K562 (cell line): ENCODE data around the gene ARF1. TPM values are rescaled to one million over a fixed set of nuclear protein-coding genes. Genes with fewer than 3 reads are reported as not detected.

Experiments used
- ATF7 ChIP-seq: fragments of 450-650 bp; IDR thresholded peaks from 2 replicates; pipeline ENCODE4 v1.7.1; 2014; ENCODE audit warnings: mild to moderate bottlenecking, moderate library complexity
- DDX20 ChIP-seq: fragments of 450-650 bp; IDR thresholded peaks from 2 replicates; pipeline ENCODE4 v1.6.1; 2016; ENCODE audit warnings: missing genetic modification characterization, low read depth, mild to moderate bottlenecking, missing compliant biosample characterization, moderate library complexity
- DMBX1 ChIP-seq: fragments of 250-450 bp; sonication (Bioruptor Pico); IDR thresholded peaks from 2 replicates; pipeline ENCODE4 v1.8.0; 2022; ENCODE audit warnings: inconsistent platforms, mild to moderate bottlenecking, moderate library complexity, borderline replicate concordance
- ELF1 ChIP-seq: fragments of 200-800 bp; sonication (Bioruptor generic); IDR thresholded peaks from 2 replicates; pipeline ENCODE4 v1.6.1; 2016; ENCODE audit warnings: missing genetic modification characterization, missing compliant biosample characterization
- FOXK2 ChIP-seq, 2 experiments: fragments of 450-650 bp; IDR thresholded peaks in 1 of 2; conservative IDR thresholded peaks in 1 of 2; 2 replicates each; pipeline ENCODE4 v1.6.1; 2016; ENCODE audit warnings: low read depth in 2 of 2, mild to moderate bottlenecking in 1 of 2
- HINFP ChIP-seq: fragments of 450-650 bp; conservative IDR thresholded peaks from 2 replicates; pipeline ENCODE4 v1.6.1; 2016; ENCODE audit warnings: missing genetic modification characterization, low read depth, mild to moderate bottlenecking, control low read depth, missing compliant biosample characterization
- KDM5B ChIP-seq: fragments of 200-600 bp; sonication (generic); IDR thresholded peaks from 2 replicates; pipeline ENCODE4 v1.6.1; 2012; ENCODE audit warnings: low read depth, mild to moderate bottlenecking, moderate library complexity, low read length, control low read depth, inconsistent platforms; ENCODE audit not compliant: insufficient replicate concordance
- MCM2 ChIP-seq: fragments of 450-650 bp; IDR thresholded peaks from 2 replicates; pipeline ENCODE4 v1.6.1; 2017; ENCODE audit warnings: low read depth, mild to moderate bottlenecking
- MCM3 ChIP-seq: fragments of 450-650 bp; IDR thresholded peaks from 2 replicates; pipeline ENCODE4 v1.6.1; 2016
- NR2C1 ChIP-seq, 2 experiments: fragments of 450-650 bp; IDR thresholded peaks; 2 replicates each; pipeline ENCODE4 v1.6.1; 2017; ENCODE audit warnings: mild to moderate bottlenecking in 2 of 2, antibody characterized with exemption in 1 of 2, inconsistent platforms in 1 of 2, missing compliant biosample characterization in 1 of 2, missing genetic modification characterization in 1 of 2
- PTTG1 ChIP-seq: fragments of 450-650 bp; IDR thresholded peaks from 2 replicates; pipeline ENCODE4 v1.6.1; 2016; ENCODE audit warnings: low read depth, mild to moderate bottlenecking, missing genetic modification characterization, missing compliant biosample characterization
- U2AF2 ChIP-seq: fragments of 200-400 bp; formaldehyde crosslinking; optimal IDR thresholded peaks from 2 replicates; pipeline ENCODE3; 2017; ENCODE audit warnings: low read depth, mild to moderate bottlenecking, low read length
- ZNF175 ChIP-seq: fragments of 200-800 bp; sonication (Bioruptor generic); IDR thresholded peaks from 2 replicates; pipeline ENCODE4 v1.6.1; 2016; ENCODE audit warnings: low read depth, mild to moderate bottlenecking, missing genetic modification characterization, missing compliant biosample characterization
- ZNF589 ChIP-seq: fragments of 200-800 bp; sonication (Bioruptor generic); IDR thresholded peaks from 2 replicates; pipeline ENCODE4 v1.6.1; 2016; ENCODE audit warnings: low read depth, missing genetic modification characterization, missing compliant biosample characterization
- ZNF75A ChIP-seq: fragments of 450-650 bp; formaldehyde crosslinking; IDR thresholded peaks from 2 replicates; pipeline ENCODE4 v1.4.0; 2020; ENCODE audit warnings: mild to moderate bottlenecking
- ZNF79 ChIP-seq: fragments of 250-450 bp; sonication (Bioruptor Pico); IDR thresholded peaks from 2 replicates; pipeline ENCODE4 v1.4.0; 2020; ENCODE audit warnings: low read depth, mild to moderate bottlenecking, moderate library complexity
- polyA plus RNA-seq, 8 experiments: library from polyadenylated mRNA; depleted of rRNA in 4 of 8; stranded (reverse) in 5 of 8; unstranded in 3 of 8; fragments of >200 nt; fragmentation: Nextera tagmentation in 2 of 8; fragmentation: Illumina TruSeq in 1 of 8; extraction: Ambion mirVana in 2 of 8; extraction: Trizol in 1 of 8; gene quantifications; 2 replicates each; pipeline versions ENCODE4 v1.2.1 to v1.2.3, GENCODE V29; 2011 to 2014; ENCODE audit warnings: inconsistent platforms in 1 of 8, missing spikeins in 1 of 8
- total RNA-seq, 7 experiments: library from RNA; depleted of rRNA in 6 of 7; stranded (reverse); fragments of >200 nt in 6 of 7; fragmentation: Illumina TruSeq in 2 of 7; extraction: Trizol in 2 of 7; gene quantifications; 2 replicates each; pipeline versions ENCODE4 v1.2.1 to v1.2.3, GENCODE V29; 2011 to 2021; ENCODE audit warnings: low replicate concordance in 1 of 7
- TF ChIP-seq, protein P1 (sequence below), 3 experiments: fragments of 200-800 bp in 1 of 3; fragments of 250-450 bp in 1 of 3; fragments of 450-650 bp in 1 of 3; sonication (Bioruptor Pico) in 1 of 3; sonication (Bioruptor generic) in 1 of 3; formaldehyde crosslinking in 1 of 3; IDR thresholded peaks; 2 replicates each; pipeline versions ENCODE4 v1.6.1 to v1.8.0; 2016 to 2022; ENCODE audit warnings: mild to moderate bottlenecking in 2 of 3, missing genetic modification characterization in 2 of 3, missing compliant biosample characterization in 1 of 3, moderate library complexity in 1 of 3
- TF ChIP-seq, protein P2 (sequence below), 2 experiments: fragments of 250-450 bp in 1 of 2; fragments of 450-650 bp in 1 of 2; sonication (Bioruptor Pico) in 1 of 2; IDR thresholded peaks; 2 replicates each; pipeline versions ENCODE4 v1.6.1 to v1.8.0; 2016 to 2021; ENCODE audit warnings: mild to moderate bottlenecking in 2 of 2, moderate library complexity in 2 of 2, missing compliant biosample characterization in 1 of 2, missing genetic modification characterization in 1 of 2
- TF ChIP-seq, protein P3 (sequence below): fragments of 200-800 bp; sonication (Bioruptor generic); IDR thresholded peaks from 2 replicates; pipeline ENCODE4 v1.6.1; 2017; ENCODE audit warnings: missing genetic modification characterization, missing compliant biosample characterization

Gene ARF1
- total and polyA plus RNA-seq, 9 of the 15 experiments (the other 6 are each of a cell fraction or from before 2014, with no cell fraction given): 69.8 to 593 (median 325) TPM

DNA sequence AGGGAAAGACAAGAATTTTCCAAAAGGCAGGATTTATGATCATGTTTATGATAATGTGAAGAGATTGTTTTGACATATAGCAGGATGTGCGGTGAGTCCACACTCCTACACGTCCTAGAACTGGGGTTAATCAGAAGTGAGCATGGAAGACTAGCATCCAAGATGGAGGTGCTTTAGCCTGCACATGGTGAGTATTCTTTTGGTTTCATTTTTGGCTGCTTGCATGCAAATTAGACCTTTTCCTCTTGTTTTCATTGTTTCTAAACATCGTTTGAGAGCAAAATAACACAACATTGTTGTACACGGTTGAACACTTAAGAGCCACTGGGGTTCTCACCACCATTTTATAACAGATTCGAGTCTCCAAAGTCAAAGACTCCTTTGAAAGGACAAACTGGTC is 42.7 kb downstream of the ARF1 start (continued):
- TF ChIP-seq ELF1 (no peak), DMBX1 (CRISPR knock-in tag) (no peak), MCM3 (no peak), ZNF75A (no peak), KDM5B (no peak), ZNF79 (0 out of 2 replicates have a peak, but pooled peaks have one; percentile 50), U2AF2 (no peak), NR2C1 (IDR thresholded peaks at IDR 0.05) (no peak), NR2C1 (tag; IDR thresholded peaks at IDR 0.05) (0 out of 2 replicates have a peak, but pooled peaks have one; percentile 54), HINFP (tag) (0 out of 2 replicates have a peak, but pooled peaks have one; percentile 43), ZNF175 (CRISPR knock-in tag) (0 out of 2 replicates have a peak, but pooled peaks have one; percentile 53), ZNF589 (CRISPR knock-in tag) (peak; percentile 77; the same call in 1 of the 2 replicates), MCM2 (no peak), ATF7 (no peak), FOXK2 (conservative IDR thresholded peaks at IDR 0.05 in 1 of 2, IDR thresholded peaks at IDR 0.05 in 1 of 2; ENCODE audit: low read depth in 2 of 2) (no peak), PTTG1 (tag) (peak; percentile 88), DDX20 (tag) (peak; percentile 42; the same call in 1 of the 2 replicates)
- TF ChIP-seq, protein P1, sequence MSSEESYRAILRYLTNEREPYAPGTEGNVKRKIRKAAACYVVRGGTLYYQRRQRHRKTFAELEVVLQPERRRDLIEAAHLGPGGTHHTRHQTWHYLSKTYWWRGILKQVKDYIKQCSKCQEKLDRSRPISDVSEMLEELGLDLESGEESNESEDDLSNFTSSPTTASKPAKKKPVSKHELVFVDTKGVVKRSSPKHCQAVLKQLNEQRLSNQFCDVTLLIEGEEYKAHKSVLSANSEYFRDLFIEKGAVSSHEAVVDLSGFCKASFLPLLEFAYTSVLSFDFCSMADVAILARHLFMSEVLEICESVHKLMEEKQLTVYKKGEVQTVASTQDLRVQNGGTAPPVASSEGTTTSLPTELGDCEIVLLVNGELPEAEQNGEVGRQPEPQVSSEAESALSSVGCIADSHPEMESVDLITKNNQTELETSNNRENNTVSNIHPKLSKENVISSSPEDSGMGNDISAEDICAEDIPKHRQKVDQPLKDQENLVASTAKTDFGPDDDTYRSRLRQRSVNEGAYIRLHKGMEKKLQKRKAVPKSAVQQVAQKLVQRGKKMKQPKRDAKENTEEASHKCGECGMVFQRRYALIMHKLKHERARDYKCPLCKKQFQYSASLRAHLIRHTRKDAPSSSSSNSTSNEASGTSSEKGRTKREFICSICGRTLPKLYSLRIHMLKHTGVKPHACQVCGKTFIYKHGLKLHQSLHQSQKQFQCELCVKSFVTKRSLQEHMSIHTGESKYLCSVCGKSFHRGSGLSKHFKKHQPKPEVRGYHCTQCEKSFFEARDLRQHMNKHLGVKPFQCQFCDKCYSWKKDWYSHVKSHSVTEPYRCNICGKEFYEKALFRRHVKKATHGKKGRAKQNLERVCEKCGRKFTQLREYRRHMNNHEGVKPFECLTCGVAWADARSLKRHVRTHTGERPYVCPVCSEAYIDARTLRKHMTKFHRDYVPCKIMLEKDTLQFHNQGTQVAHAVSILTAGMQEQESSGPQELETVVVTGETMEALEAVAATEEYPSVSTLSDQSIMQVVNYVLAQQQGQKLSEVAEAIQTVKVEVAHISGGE (CRISPR knock-in tag; IDR thresholded peaks at IDR 0.05): no peak
- TF ChIP-seq, protein P2, sequence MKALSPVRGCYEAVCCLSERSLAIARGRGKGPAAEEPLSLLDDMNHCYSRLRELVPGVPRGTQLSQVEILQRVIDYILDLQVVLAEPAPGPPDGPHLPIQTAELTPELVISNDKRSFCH (CRISPR knock-in tag; IDR thresholded peaks at IDR 0.05): no peak
- TF ChIP-seq, protein P2 (tag; IDR thresholded peaks at IDR 0.05): peak; percentile 62; the same call in 1 of the 2 replicates
- TF ChIP-seq, protein P3, sequence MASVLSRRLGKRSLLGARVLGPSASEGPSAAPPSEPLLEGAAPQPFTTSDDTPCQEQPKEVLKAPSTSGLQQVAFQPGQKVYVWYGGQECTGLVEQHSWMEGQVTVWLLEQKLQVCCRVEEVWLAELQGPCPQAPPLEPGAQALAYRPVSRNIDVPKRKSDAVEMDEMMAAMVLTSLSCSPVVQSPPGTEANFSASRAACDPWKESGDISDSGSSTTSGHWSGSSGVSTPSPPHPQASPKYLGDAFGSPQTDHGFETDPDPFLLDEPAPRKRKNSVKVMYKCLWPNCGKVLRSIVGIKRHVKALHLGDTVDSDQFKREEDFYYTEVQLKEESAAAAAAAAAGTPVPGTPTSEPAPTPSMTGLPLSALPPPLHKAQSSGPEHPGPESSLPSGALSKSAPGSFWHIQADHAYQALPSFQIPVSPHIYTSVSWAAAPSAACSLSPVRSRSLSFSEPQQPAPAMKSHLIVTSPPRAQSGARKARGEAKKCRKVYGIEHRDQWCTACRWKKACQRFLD (CRISPR knock-in tag): peak; percentile 79; the same call in 1 of the 2 replicates
